HEK293 (cell line): ENCODE measurements around the gene LHB.

Experiments used
- CTCF ChIA-PET: fragments of 350-600 bp; formaldehyde crosslinking; extraction: SDS; loops from one replicate; lab custom pipeline; 2021; ENCODE audit warnings: antibody characterized with exemption; lab: Yijun Ruan, JAX
- POLR2A ChIA-PET: fragments of 300-600 bp; formaldehyde crosslinking; extraction: SDS; loops from one replicate; lab custom pipeline; 2020; ENCODE audit warnings: antibody characterized with exemption, inconsistent platforms; lab: Yijun Ruan, JAX
- H3K27ac ChIP-seq: fragments of 200-500 bp; sonication (Bioruptor generic); 2 replicates; pipeline ENCODE4 v1.5.1; 2014; ENCODE audit warnings: low read depth, low read length, control low read depth, inconsistent platforms; ENCODE audit errors: extremely low read depth
- H3K36me3 ChIP-seq, 2 experiments: fragments of 200-500 bp in 1 of 2; sonication (Bioruptor generic) in 1 of 2; 1 replicate in 1 of 2; 2 replicates in 1 of 2; pipeline ENCODE4 v1.5.1; 2014 to 2017; ENCODE audit warnings: inconsistent platforms in 2 of 2, low read length in 2 of 2; ENCODE audit not compliant: control insufficient read depth in 2 of 2, insufficient read depth in 1 of 2
- H3K4me1 ChIP-seq: fragments of 200-500 bp; sonication (Bioruptor generic); 2 replicates; pipeline ENCODE4 v1.5.1; 2014; ENCODE audit warnings: mild to moderate bottlenecking, low read length, inconsistent platforms; ENCODE audit not compliant: control insufficient read depth, insufficient read depth
- H3K4me3 ChIP-seq: 2 replicates; pipeline ENCODE4 v1.5.1; 2011; ENCODE audit warnings: low read depth, mild to moderate bottlenecking, control low read depth, low read length, moderate library complexity
- H3K9me3 ChIP-seq: fragments of 200-500 bp; sonication (Bioruptor generic); 2 replicates; pipeline ENCODE4 v1.5.1; 2014; ENCODE audit warnings: low read depth, low read length, inconsistent platforms; ENCODE audit not compliant: control insufficient read depth, insufficient read depth
- BCL11A ChIP-seq: fragments of 450-650 bp; formaldehyde crosslinking; IDR thresholded peaks from 2 replicates; pipeline ENCODE4 v1.5.1; 2016; ENCODE audit warnings: low read depth, missing biosample characterization, missing genetic modification characterization
- INSM2 ChIP-seq: fragments of 450-650 bp; formaldehyde crosslinking; IDR thresholded peaks from 2 replicates; pipeline ENCODE4 v1.5.1; 2016; ENCODE audit warnings: missing biosample characterization, missing genetic modification characterization
- KLF1 ChIP-seq: fragments of 450-650 bp; formaldehyde crosslinking; IDR thresholded peaks from 2 replicates; pipeline ENCODE4 v1.5.1; 2016; ENCODE audit warnings: missing biosample characterization, missing genetic modification characterization
- PRDM6 ChIP-seq: fragments of 450-650 bp; formaldehyde crosslinking; IDR thresholded peaks from 2 replicates; pipeline ENCODE4 v1.5.1; 2017; ENCODE audit warnings: missing biosample characterization, missing genetic modification characterization
- SETDB1 ChIP-seq: IDR thresholded peaks from one replicate; pipeline ENCODE4 v1.6.1; 2017; ENCODE audit warnings: mild to moderate bottlenecking, low read length, moderate library complexity, mixed read lengths; ENCODE audit not compliant: insufficient read length
- TSHZ1 ChIP-seq: fragments of 450-650 bp; formaldehyde crosslinking; IDR thresholded peaks from 2 replicates; pipeline ENCODE4 v1.5.1; 2016; ENCODE audit warnings: missing biosample characterization, missing genetic modification characterization, borderline replicate concordance
- ZNF138 ChIP-seq: fragments of 450-650 bp; formaldehyde crosslinking; IDR thresholded peaks from 2 replicates; pipeline ENCODE4 v1.5.1; 2016; ENCODE audit warnings: missing biosample characterization, missing genetic modification characterization, borderline replicate concordance
- ZNF292 ChIP-seq: fragments of 450-650 bp; formaldehyde crosslinking; IDR thresholded peaks from 2 replicates; pipeline ENCODE4 v1.5.1; 2016; ENCODE audit warnings: low read depth, missing biosample characterization, missing genetic modification characterization, borderline replicate concordance
- ZNF366 ChIP-seq: fragments of 450-650 bp; formaldehyde crosslinking; conservative IDR thresholded peaks from 2 replicates; pipeline ENCODE4 v1.5.1; 2016; ENCODE audit warnings: missing biosample characterization, missing genetic modification characterization
- ZNF398 ChIP-seq: fragments of 450-650 bp; formaldehyde crosslinking; IDR thresholded peaks from 2 replicates; pipeline ENCODE4 v1.5.1; 2017; ENCODE audit warnings: missing biosample characterization, missing genetic modification characterization
- ZNF600 ChIP-seq: fragments of 450-650 bp; formaldehyde crosslinking; IDR thresholded peaks from 2 replicates; pipeline ENCODE4 v1.5.1; 2016; ENCODE audit warnings: missing biosample characterization, missing genetic modification characterization
- ZNF623 ChIP-seq: fragments of 450-650 bp; formaldehyde crosslinking; IDR thresholded peaks from 2 replicates; pipeline ENCODE4 v1.5.1; 2016; ENCODE audit warnings: missing biosample characterization, missing genetic modification characterization
- ZNF654 ChIP-seq: fragments of 450-650 bp; formaldehyde crosslinking; IDR thresholded peaks from 2 replicates; pipeline ENCODE4 v1.5.1; 2016; ENCODE audit warnings: low read depth, missing biosample characterization, missing genetic modification characterization
- ZNF76 ChIP-seq: fragments of 450-650 bp; formaldehyde crosslinking; IDR thresholded peaks from 2 replicates; pipeline ENCODE4; 2016; ENCODE audit warnings: low read depth, missing biosample characterization, missing genetic modification characterization, borderline replicate concordance
- ZNF777 ChIP-seq: fragments of 450-650 bp; formaldehyde crosslinking; IDR thresholded peaks from 2 replicates; pipeline ENCODE4 v1.5.1; 2017; ENCODE audit warnings: missing biosample characterization, missing genetic modification characterization, borderline replicate concordance

The LHB gene

GRCh38 chr19:48985711-48986110, 31.2 kb downstream of the LHB start:
- TF ChIP-seq INSM2, result no peak
- no peak for TF ChIP-seq ZNF366 (tag by site-specific recombination)
- no peak for TF ChIP-seq SETDB1
- no peak for TF ChIP-seq PRDM6
- TF ChIP-seq ZNF398, result no peak
- no peak for TF ChIP-seq KLF1 (tag by site-specific recombination)
- no peak for TF ChIP-seq ZNF138 (tag by site-specific recombination)
- ChIA-PET CTCF (interaction anchor here (0.6 to 0.7 kb wide), 3 partner anchors 12 to 788 kb away, joined by 3 to 5 read pairs (median 4); no protein-coding TSS in a partner anchor), POLR2A (no interaction called here)
- H3K36me3 ChIP-seq, result peaks cover 44 to 83% of the 10 kb centered on the region in 2 experiments; a peak in 2 of 3 replicates
- H3K4me1 ChIP-seq, result no peaks in the 10 kb centered on the region
- no peaks in the 10 kb centered on the region for H3K9me3 ChIP-seq
- no peak overlapping the region for H3K27ac ChIP-seq
- no peak overlapping the region for H3K4me3 ChIP-seq

- Histone ChIP-seq H3K9me3 (no peaks in the 10 kb centered on the region), H3K4me1 (no peaks in the 10 kb centered on the region), H3K4me3 (no peak overlapping the region), H3K36me3 (peaks cover 45 to 69% of the 10 kb centered on the region in 2 experiments; a peak in 2 of 3 replicates), H3K27ac (no peak overlapping the region)
- TF ChIP-seq ZNF777 (no peak), TSHZ1 (no peak), ZNF292 (tag by site-specific recombination) (no peak), ZNF623 (tag by site-specific recombination) (no peak), ZNF76 (tag by site-specific recombination) (peak; percentile 82), ZNF654 (no peak), BCL11A (tag by site-specific recombination) (no peak), ZNF600 (tag by site-specific recombination) (no peak)
- ChIA-PET CTCF (interaction anchor here (2.1 to 3.7 kb wide), 3 partner anchors 11 to 140 kb away, joined by 6 to 40 read pairs (median 17); partner anchors contain the start of genes GYS1 and RUVBL2), POLR2A (interaction anchor here (0.7 kb wide), 1 partner anchor 11 kb away, joined by 5 read pairs; no protein-coding TSS in a partner anchor)
Observed at GRCh38 chr19:48982280-48982679, 34.6 kb downstream of the LHB start.
